Measurements from ENCODE around the gene GSG1. TPM values are rescaled to one million over a fixed set of nuclear protein-coding genes. Genes with fewer than 3 reads are reported as not detected.

Gene GSG1
- total and polyA plus RNA-seq, 2 of the 8 experiments (the other 6 are each of a cell fraction or from before 2014, with no cell fraction given) = 0.89 to 1.4 TPM

GRCh38 chr12:13038491-13039161 is 64.8 kb downstream of the GSG1 start:
- Histone ChIP-seq H3K4me3 (ENCODE audit: extremely low read depth in 1 of 4, insufficient read depth in 2 of 4, low read depth in 3 of 4, low read length in 4 of 4) (no peak overlapping the region), H3K18ac (ENCODE audit: extremely low read depth, low read length) (no peak overlapping the region), H3K36me3 (ENCODE audit: control insufficient read depth in 2 of 4, insufficient read depth in 4 of 4, low read length in 3 of 4) (no peaks in the 10 kb centered on the region), H2BK15ac (ENCODE audit: low read length) (no peak overlapping the region), H2AK5ac (ENCODE audit: low read depth, low read length) (no peak overlapping the region), H3K9me3 (ENCODE audit: insufficient read depth in 2 of 2, low read depth in 1 of 2, low read length in 1 of 2) (no peaks in the 10 kb centered on the region), H4K8ac (ENCODE audit: extremely low read depth, insufficient read depth, low read length) (no peak overlapping the region), H3K14ac (ENCODE audit: insufficient read length) (no peak overlapping the region), H3K79me2 (ENCODE audit: control insufficient read depth in 1 of 2, insufficient read depth in 2 of 2, low read length in 2 of 2) (no peaks in the 10 kb centered on the region), H3K4me2 (ENCODE audit: insufficient read depth in 1 of 2, low read depth in 2 of 2, low read length in 2 of 2) (no peak overlapping the region), H3K27me3 (replicated peaks in 1 of 4; ENCODE audit: control insufficient read depth in 3 of 4, extremely low read depth in 1 of 4, insufficient read depth in 3 of 4, low read length in 3 of 4) (no peaks in the 10 kb centered on the region), H2BK120ac (replicated peaks; ENCODE audit: low read depth, low read length) (no peak overlapping the region), H4K5ac (ENCODE audit: insufficient read length, low read depth, low read length) (no peak overlapping the region), H3K56ac (replicated peaks; ENCODE audit: insufficient read length, low read depth, low read length) (no peak overlapping the region), H3K23me2 (ENCODE audit: low read depth, low read length) (no peaks in the 10 kb centered on the region), H3K23ac (ENCODE audit: insufficient read length) (no peak overlapping the region), H2BK5ac (ENCODE audit: low read depth, low read length) (no peak overlapping the region), H2BK12ac (ENCODE audit: low read depth, low read length) (no peak overlapping the region), H3K4me1 (replicated peaks in 1 of 4; ENCODE audit: control insufficient read depth in 3 of 4, insufficient read depth in 4 of 4, low read length in 3 of 4) (no peaks in the 10 kb centered on the region), H2AFZ (ENCODE audit: low read length) (no peak overlapping the region), H3K79me1 (ENCODE audit: low read depth, low read length) (no peaks in the 10 kb centered on the region), H4K91ac (replicated peaks; ENCODE audit: insufficient read length, low read length) (no peak overlapping the region), H3K9ac (replicated peaks in 1 of 4; ENCODE audit: extremely low read depth in 1 of 4, low read depth in 3 of 4, low read length in 3 of 4) (no peak overlapping the region), H2BK20ac (ENCODE audit: low read length) (no peak overlapping the region), H4K20me1 (replicated peaks in 1 of 2; ENCODE audit: control insufficient read depth in 1 of 2, insufficient read depth in 2 of 2, low read length in 2 of 2) (no peaks in the 10 kb centered on the region), H3K27ac (ENCODE audit: low read depth, low read length) (no peak overlapping the region), H3K4ac (replicated peaks; ENCODE audit: insufficient read length, low read depth, low read length) (no peak overlapping the region)
- ChIA-PET CTCF (ENCODE audit: partially characterized antibody) (interaction anchor here (0.5 to 2.2 kb wide), 11 partner anchors 10 to 251 kb away, joined by 3 to 7 read pairs (median 3); no protein-coding TSS in a partner anchor), POLR2A (ENCODE audit: partially characterized antibody) (no interaction called here)
- no peak for FAIRE-seq
- no peak for DNase-seq (ENCODE audit: low read depth in 1 of 2, low spot score in 2 of 2)
- WGBS, 2 experiments (ENCODE audit: extremely low coverage in 1 of 2, insufficient coverage in 1 of 2, insufficient read length in 1 of 2, insufficient replicate concordance in 2 of 2, low coverage in 1 of 2, low lambda C conversion rate in 2 of 2, missing lambda C conversion rate in 1 of 2) = 90% methylated on average over 4 of the region's 4 CpGs; no CpG with 5 or more reads in 1 of the 2 experiments
- TF ChIP-seq TCF12 (IDR thresholded peaks at IDR 0.05; ENCODE audit: low read depth, low read length) = no peak
- no peak for TF ChIP-seq POLR2A (IDR thresholded peaks at IDR 0.05; ENCODE audit: control extremely low read depth in 1 of 2, low read depth in 2 of 2, low read length in 2 of 2)
- no peak for TF ChIP-seq KDM4A (IDR thresholded peaks at IDR 0.05; ENCODE audit: low read depth, low read length, severe bottlenecking)
- TF ChIP-seq MAFK (IDR thresholded peaks at IDR 0.05; ENCODE audit: low read depth, low read length) = no peak
- TF ChIP-seq NANOG (IDR thresholded peaks at IDR 0.05; ENCODE audit: insufficient read depth, low read depth, low read length, poor library complexity, severe bottlenecking) = no peak
- TF ChIP-seq ASH2L (IDR thresholded peaks at IDR 0.05; ENCODE audit: low read length) = no peak
- no peak for TF ChIP-seq KDM1A (IDR thresholded peaks at IDR 0.05; ENCODE audit: borderline replicate concordance, low read length)
- TF ChIP-seq FOSL1 (IDR thresholded peaks at IDR 0.05; ENCODE audit: insufficient read depth, low read depth, low read length) = no peak
- no peak for TF ChIP-seq TAF7 (optimal IDR thresholded peaks at IDR 0.05; ENCODE audit: borderline replicate concordance, low read depth, low read length)
- no peak for TF ChIP-seq EGR1 (IDR thresholded peaks at IDR 0.05; ENCODE audit: borderline replicate concordance, low read depth, low read length)
- no peak for TF ChIP-seq SAP30 (IDR thresholded peaks at IDR 0.05; ENCODE audit: insufficient read depth, insufficient replicate concordance, low read length)
- TF ChIP-seq CHD1 (IDR thresholded peaks at IDR 0.05; ENCODE audit: low read depth, low read length) = no peak
- TF ChIP-seq RFX5 (IDR thresholded peaks at IDR 0.05; ENCODE audit: borderline replicate concordance, low read depth, low read length) = no peak
- no peak for TF ChIP-seq BCL11A (IDR thresholded peaks at IDR 0.05; ENCODE audit: low read depth in 2 of 2, low read length in 2 of 2)

All from H1 (cell line).